NT2/D1 (cell line): Measurements from ENCODE around the gene SEC22A.

Source experiments
- DNase-seq: peaks from one replicate; pipeline ENCODE4 v3.0.0-alpha.2; 2011; ENCODE audit warnings: low read depth, low spot score
- H3K27me3 ChIP-seq: 2 replicates; pipeline ENCODE4 v1.6.0; 2011; ENCODE audit warnings: mild to moderate bottlenecking; ENCODE audit not compliant: insufficient read length, insufficient read depth
- H3K36me3 ChIP-seq: 2 replicates; pipeline ENCODE4 v1.6.1; 2011; ENCODE audit warnings: mild to moderate bottlenecking, low read length, mixed read lengths; ENCODE audit not compliant: insufficient read depth, insufficient read length
- H3K4me1 ChIP-seq: 2 replicates; pipeline ENCODE4 v1.5.1; 2011; ENCODE audit not compliant: insufficient read depth, insufficient read length
- H3K4me3 ChIP-seq: 2 replicates; pipeline ENCODE4 v1.5.1; 2011; ENCODE audit warnings: low read depth; ENCODE audit not compliant: insufficient read length
- H3K9ac ChIP-seq: 2 replicates; pipeline ENCODE4 v1.6.0; 2011; ENCODE audit warnings: low read depth; ENCODE audit not compliant: insufficient read length
- H3K9me3 ChIP-seq: 2 replicates; pipeline ENCODE4 v1.5.1; 2011; ENCODE audit warnings: mild to moderate bottlenecking, low read length; ENCODE audit not compliant: insufficient read depth
- SUZ12 ChIP-seq: IDR thresholded peaks from 2 replicates; pipeline ENCODE4 v1.6.1; 2011; ENCODE audit not compliant: insufficient read length, insufficient read depth; ENCODE audit errors: extremely low read depth
- YY1 ChIP-seq: IDR thresholded peaks from 2 replicates; pipeline ENCODE4 v1.6.1; 2011; ENCODE audit not compliant: insufficient read length, insufficient read depth
- ZNF274 ChIP-seq: IDR thresholded peaks from 2 replicates; pipeline ENCODE4 v1.6.1; 2011; ENCODE audit warnings: mild to moderate bottlenecking, low read depth, low read length

The SEC22A gene, protein sequence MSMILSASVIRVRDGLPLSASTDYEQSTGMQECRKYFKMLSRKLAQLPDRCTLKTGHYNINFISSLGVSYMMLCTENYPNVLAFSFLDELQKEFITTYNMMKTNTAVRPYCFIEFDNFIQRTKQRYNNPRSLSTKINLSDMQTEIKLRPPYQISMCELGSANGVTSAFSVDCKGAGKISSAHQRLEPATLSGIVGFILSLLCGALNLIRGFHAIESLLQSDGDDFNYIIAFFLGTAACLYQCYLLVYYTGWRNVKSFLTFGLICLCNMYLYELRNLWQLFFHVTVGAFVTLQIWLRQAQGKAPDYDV

GRCh38 chr3:123201557-123202427, at the start of gene SEC22A:
Gene SEC22A (plus strand): TSS chr3:123201943. CDS start chr3:123209218, 7,275 bp downstream.
- Histone ChIP-seq H3K36me3 (peaks cover 4% of the 10 kb centered on the region), H3K4me1 (no peaks in the 10 kb centered on the region), H3K9me3 (peaks cover 9% of the 10 kb centered on the region), H3K9ac (peak within 1 kb of the TSS; percentile 96), H3K4me3 (peak within 1 kb of the TSS; percentile 89), H3K27me3 (no peaks in the 10 kb centered on the region)
- TF ChIP-seq SUZ12 (no peak), ZNF274 (no peak), YY1 (no peak)
- peak; percentile 93 for DNase-seq

- DNase-seq = no peak
- no peak for TF ChIP-seq SUZ12
- Histone ChIP-seq H3K9ac (no peak overlapping the region), H3K9me3 (no peaks in the 10 kb centered on the region), H3K4me3 (no peak overlapping the region), H3K27me3 (no peaks in the 10 kb centered on the region), H3K36me3 (peaks cover 94% of the 10 kb centered on the region), H3K4me1 (peaks cover 6% of the 10 kb centered on the region)
These were observed 49.1 kb upstream of the SEC22A start for GRCh38 chr3:123152687-123153086.

- Histone ChIP-seq H3K9ac (no peak overlapping the region), H3K36me3 (peaks cover 94% of the 10 kb centered on the region), H3K4me3 (no peak overlapping the region), H3K27me3 (no peaks in the 10 kb centered on the region), H3K4me1 (peaks cover 6% of the 10 kb centered on the region), H3K9me3 (no peaks in the 10 kb centered on the region)
- no peak for DNase-seq
- TF ChIP-seq ZNF274 = no peak
These were observed 48.4 kb upstream of the SEC22A start for GRCh38 chr3:123153125-123154019.

GRCh38 chr3:123154020-123154985, 47.4 kb upstream of the SEC22A start:
- no peak overlapping the region for H3K9ac ChIP-seq

DNA sequence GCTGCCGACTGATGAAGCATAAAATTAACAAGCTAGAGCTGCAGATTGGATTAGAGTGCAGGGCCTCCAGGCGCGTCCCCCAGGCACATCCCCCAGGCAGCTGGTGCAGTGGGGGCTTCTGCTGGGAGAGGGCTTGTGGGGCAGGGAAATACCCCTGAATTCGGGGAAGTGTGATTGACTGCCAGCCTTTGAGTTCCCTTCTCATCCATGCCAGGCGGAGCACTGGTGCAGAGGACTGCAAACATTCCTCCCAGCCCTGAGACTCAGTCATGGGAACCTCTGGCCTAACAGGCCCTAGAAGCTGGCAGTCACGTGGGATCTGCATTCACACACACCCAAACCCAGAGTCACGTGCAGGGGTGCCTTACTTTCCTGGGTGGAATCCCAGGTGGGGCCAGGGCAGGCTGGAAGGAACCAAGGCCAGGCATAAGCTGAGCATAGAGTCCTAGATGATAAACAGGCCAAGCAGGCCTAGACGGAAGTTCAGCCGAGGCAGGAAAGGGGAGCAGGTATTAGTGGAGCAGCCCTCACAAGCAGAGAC, 46.2 kb upstream of the SEC22A start:
- Histone ChIP-seq H3K4me3 (no peak overlapping the region), H3K4me1 (peaks cover 4% of the 10 kb centered on the region), H3K9ac (no peak overlapping the region), H3K9me3 (no peaks in the 10 kb centered on the region), H3K27me3 (no peaks in the 10 kb centered on the region), H3K36me3 (peaks cover 94% of the 10 kb centered on the region)
- no peak for TF ChIP-seq SUZ12
- TF ChIP-seq YY1 = no peak
- TF ChIP-seq ZNF274 = no peak
- no peak for DNase-seq

More at GRCh38 chr3:123154020-123154985, 47.4 kb upstream of the SEC22A start:
- H3K9me3 ChIP-seq = no peaks in the 10 kb centered on the region
- peaks cover 94% of the 10 kb centered on the region for H3K36me3 ChIP-seq
- TF ChIP-seq YY1 = no peak
- TF ChIP-seq ZNF274 = no peak
- TF ChIP-seq SUZ12 = no peak
- no peak overlapping the region for H3K4me3 ChIP-seq
- no peak for DNase-seq
- H3K27me3 ChIP-seq = no peaks in the 10 kb centered on the region
- peaks cover 2% of the 10 kb centered on the region for H3K4me1 ChIP-seq
